Stomach (tissue), 19 donors: ENCODE data around the gene ERP29. TPM values are rescaled to one million over a fixed set of nuclear protein-coding genes. Genes with fewer than 3 reads are reported as not detected.

ENCODE experiments used
- DNase-seq, 2 donors: peaks; one replicate each; pipeline versions ENCODE4 v3.0.0 to v3.0.0-alpha.2; 2013 to 2019
- H3K27ac ChIP-seq, 5 donors: fragments of 200-600 bp in 4 of 5; sonication (generic) in 4 of 5; one replicate each; pipeline ENCODE4 v1.5.1; 2013 to 2019; ENCODE audit warnings: mild to moderate bottlenecking in 1 of 5, moderate library complexity in 1 of 5
- H3K27me3 ChIP-seq, 3 donors: fragments of 200-600 bp; sonication (generic); one replicate each; pipeline ENCODE4 v1.5.1; 2017 to 2019; ENCODE audit warnings: mixed run types in 1 of 3
- H3K36me3 ChIP-seq, 4 donors: fragments of 200-600 bp; sonication (generic); 1 replicate in 3 of 4; 2 replicates in 1 of 4; pipeline ENCODE4 v1.5.1; 2016 to 2019
- H3K4me1 ChIP-seq, 4 donors: fragments of 200-600 bp; sonication (generic); one replicate each; pipeline ENCODE4 v1.5.1; 2016 to 2019
- H3K4me3 ChIP-seq, 4 donors: fragments of 200-600 bp; sonication (generic) in 3 of 4; one replicate each; pipeline ENCODE4 v1.5.1; 2016 to 2019; ENCODE audit warnings: mild to moderate bottlenecking in 1 of 4
- H3K9me3 ChIP-seq, 4 donors: fragments of 200-600 bp; sonication (generic); one replicate each; pipeline ENCODE4 v1.5.1; 2016 to 2019
- EP300 ChIP-seq: sonication (generic); formaldehyde crosslinking; IDR thresholded peaks from one replicate; pipeline ENCODE4 v1.6.1; 2017; ENCODE audit warnings: antibody characterized with exemption
- POLR2A ChIP-seq, 4 donors: fragments of 450-650 bp; IDR thresholded peaks; one replicate each; pipeline ENCODE4 v1.6.1; 2016; ENCODE audit warnings: antibody characterized with exemption in 4 of 4, control low read depth in 2 of 4, mild to moderate bottlenecking in 1 of 4, moderate library complexity in 1 of 4
- POLR2AphosphoS5 ChIP-seq, 3 donors: sonication (generic); formaldehyde crosslinking; IDR thresholded peaks; one replicate each; pipeline ENCODE4 v1.6.1; 2016; ENCODE audit warnings: antibody characterized with exemption in 3 of 3
- WGBS, 5 donors: extraction: QIAGEN DNeasy Blood & Tissue Kit in 3 of 5; methylation state at CpG; one replicate each; pipeline versions ENCODE4 v1.1.5 to v1.1.7; 2013 to 2018; 5-methylcytosine and 5-hydroxymethylcytosine counted together
- intact Hi-C: fragments of 100-400 bp; cut with DNase I; formaldehyde crosslinking; loops from one replicate; pipeline ENCODE4 v1.15.1; 2023; ENCODE audit warnings: low total_unique reads
- long read RNA-seq, 10 donors: transcript quantifications; one replicate each; lab custom pipeline, GENCODE V29; 2026
- polyA plus RNA-seq, 3 donors: library from polyadenylated mRNA; stranded (reverse); fragments of 200-250 nt; gene quantifications; one replicate each; pipeline ENCODE4 v1.2.3, GENCODE V29; 2013
- total RNA-seq, 5 donors: library from RNA; depleted of rRNA; stranded (reverse); fragments of >200 nt; gene quantifications; one replicate each; pipeline versions ENCODE4 v1.1.0 to v1.2.3, GENCODE V29; 2014 to 2016
- TF ChIP-seq, protein P1 (sequence below), 7 experiments: fragments of 450-650 bp in 4 of 7; fragments of 200-600 bp in 3 of 7; sonication (generic) in 3 of 7; IDR thresholded peaks; one replicate each; pipeline ENCODE4 v1.5.1; 2016 to 2019; ENCODE audit warnings: antibody characterized with exemption in 7 of 7, control low read depth in 2 of 7, mild to moderate bottlenecking in 1 of 7
- donor health status: healthy with polysubstance abuse.
- donor health status: Bipolar disorder and iron deficiency.
- donor health status: healthy.

The ERP29 gene
- 10 to 100 TPM in 4 of 5 donors, 1 to 10 TPM in 1; 9.8 to 55.8 (median 37.7) TPM for total RNA-seq
- polyA plus RNA-seq: 100 to 1,000 TPM; 105 to 140 (median 115) TPM
- long read RNA-seq, donor 1, transcript ERP29-201 (3 exons, 1,735 nt): major isoform, 27 of 30 reads
- long read RNA-seq, donor 1, partial matches to known transcripts: 0 of 30 reads
- long read RNA-seq, donor 1, other reads (novel, unspliced or antisense): 0 of 30 reads
- long read RNA-seq, donor 2, transcript ERP29-202 (2 exons, 1,333 nt): minor isoform, 10 of 80 reads
- long read RNA-seq, donor 2, transcript ERP29-201 (3 exons, 1,735 nt): major isoform, 65 of 80 reads
- long read RNA-seq, donor 2, partial matches to known transcripts: 5 of 80 reads
- long read RNA-seq, donor 2, other reads (novel, unspliced or antisense): 0 of 80 reads
- long read RNA-seq, donor 3, transcript ERP29-201 (3 exons, 1,735 nt): major isoform, 33 of 37 reads
- long read RNA-seq, donor 3, partial matches to known transcripts: 0 of 37 reads
- long read RNA-seq, donor 3, other reads (novel, unspliced or antisense): 0 of 37 reads
- long read RNA-seq, donor 4, transcript ERP29-201 (3 exons, 1,735 nt): major isoform, 8 of 8 reads
- long read RNA-seq, donor 4, partial matches to known transcripts: 0 of 8 reads
- long read RNA-seq, donor 4, other reads (novel, unspliced or antisense): 0 of 8 reads
- long read RNA-seq, donor 5, transcript ERP29-202 (2 exons, 1,333 nt): minor isoform, 7 of 65 reads
- long read RNA-seq, donor 5, transcript ERP29-201 (3 exons, 1,735 nt): major isoform, 58 of 65 reads
- long read RNA-seq, donor 5, partial matches to known transcripts: 0 of 65 reads
- long read RNA-seq, donor 5, other reads (novel, unspliced or antisense): 0 of 65 reads
- long read RNA-seq, donor 6, transcript ERP29-201 (3 exons, 1,735 nt): major isoform, 115 of 174 reads
- long read RNA-seq, donor 6, transcript ERP29-202 (2 exons, 1,333 nt): minor isoform, 18 of 174 reads
- long read RNA-seq, donor 6, partial matches to known transcripts: 40 of 174 reads
- long read RNA-seq, donor 6, other reads (novel, unspliced or antisense): 0 of 174 reads
- long read RNA-seq, donor 7, transcript ERP29-202 (2 exons, 1,333 nt): minor isoform, 14 of 69 reads
- long read RNA-seq, donor 7, transcript ERP29-201 (3 exons, 1,735 nt): major isoform, 55 of 69 reads
- long read RNA-seq, donor 7, partial matches to known transcripts: 0 of 69 reads
- long read RNA-seq, donor 7, other reads (novel, unspliced or antisense): 0 of 69 reads
- long read RNA-seq, donor 8, transcript ERP29-202 (2 exons, 1,333 nt): minor isoform, 5 of 132 reads
- long read RNA-seq, donor 8, transcript ERP29-201 (3 exons, 1,735 nt): major isoform, 72 of 132 reads
- long read RNA-seq, donor 8, partial matches to known transcripts: 55 of 132 reads
- long read RNA-seq, donor 8, other reads (novel, unspliced or antisense): 0 of 132 reads
- long read RNA-seq, donor 9, transcript ERP29-201 (3 exons, 1,735 nt): major isoform, 57 of 59 reads
- long read RNA-seq, donor 9, partial matches to known transcripts: 0 of 59 reads
- long read RNA-seq, donor 9, other reads (novel, unspliced or antisense): 0 of 59 reads
- long read RNA-seq, donor 10, transcript ERP29-201 (3 exons, 1,735 nt): major isoform, 28 of 32 reads
- long read RNA-seq, donor 10, partial matches to known transcripts: 0 of 32 reads
- long read RNA-seq, donor 10, other reads (novel, unspliced or antisense): 0 of 32 reads

DNA sequence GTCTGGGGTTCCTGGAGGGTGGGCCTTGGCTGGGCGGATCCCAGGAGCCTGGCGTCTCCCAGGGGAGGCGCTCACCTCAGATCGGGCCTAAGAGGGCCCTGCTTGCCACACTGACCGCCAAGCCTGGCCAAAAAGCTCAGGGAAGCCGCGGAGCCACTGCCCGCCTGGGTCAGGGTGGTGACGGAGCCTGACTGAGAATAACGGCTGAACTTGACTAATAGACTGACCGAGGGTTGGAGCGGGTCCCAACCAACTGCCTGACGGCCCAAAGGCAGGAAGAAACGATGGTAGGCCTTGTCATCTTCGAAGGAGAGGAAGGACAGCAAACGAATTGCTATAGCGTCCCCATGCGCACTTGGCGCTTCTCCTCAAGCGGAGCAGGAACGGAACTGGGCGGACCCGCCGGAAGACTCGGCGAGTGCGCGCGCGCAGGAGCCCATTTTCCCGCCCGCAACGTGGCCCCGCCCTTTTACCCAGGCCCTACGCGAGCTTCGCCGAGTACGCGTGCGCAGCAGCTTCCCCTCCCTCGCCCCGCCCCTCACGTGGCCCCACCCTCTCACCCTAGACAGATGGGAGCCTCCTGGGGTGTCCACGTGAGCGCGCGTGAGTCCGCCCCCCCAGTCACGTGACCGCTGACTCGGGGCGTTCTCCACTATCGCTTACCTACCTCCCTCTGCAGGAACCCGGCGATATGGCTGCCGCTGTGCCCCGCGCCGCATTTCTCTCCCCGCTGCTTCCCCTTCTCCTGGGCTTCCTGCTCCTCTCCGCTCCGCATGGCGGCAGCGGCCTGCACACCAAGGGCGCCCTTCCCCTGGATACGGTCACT lies at the start of gene ERP29, which contains the start of gene TMEM116:
ERP29 (plus strand) TSS at position 652 of the 826 bp plus-strand sequence; CDS start at position 692, 40 bp downstream.
TMEM116 (minus strand) TSS at position 391 of the 826 bp plus-strand sequence. CDS start 7,895 bp downstream, outside the sequence.
- 0 to 1% (median 0%) methylated on average over 54 to 67 of the region's 67 CpGs for WGBS, 5 donors

DNA sequence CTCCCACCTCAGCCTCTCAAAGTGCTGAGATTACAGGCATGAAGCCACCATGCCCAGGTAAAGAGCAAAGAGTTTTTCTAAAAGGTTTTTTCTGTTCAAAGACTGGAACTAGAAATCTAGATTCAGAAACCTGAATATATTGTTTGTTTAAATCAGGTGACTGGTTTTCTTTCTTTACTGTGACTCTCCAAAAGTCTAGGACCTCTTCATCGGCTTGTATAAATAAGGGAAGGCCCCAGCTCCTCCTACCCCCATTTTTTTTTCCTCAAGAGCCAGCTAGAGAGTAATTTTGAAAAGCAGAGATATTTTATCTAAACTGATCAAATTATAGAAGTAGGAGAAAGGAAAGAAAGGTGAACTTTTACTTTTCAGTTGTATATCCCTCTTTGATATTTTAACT lies 48.3 kb upstream of the ERP29 start:
- Histone ChIP-seq H3K27me3 (no peaks in the 10 kb centered on the region), H3K36me3 (peaks cover 0 to 22% (median 6%) of the 10 kb centered on the region in 4 donors), H3K27ac (no peak overlapping the region), H3K9me3 (peaks cover 0 to 5% (median under 1%) of the 10 kb centered on the region in 4 donors), H3K4me3 (no peak overlapping the region), H3K4me1 (no peaks in the 10 kb centered on the region)
- intact Hi-C loops: no loop called here
- TF ChIP-seq POLR2A (IDR thresholded peaks at IDR 0.05): no peak
- TF ChIP-seq, protein P1, sequence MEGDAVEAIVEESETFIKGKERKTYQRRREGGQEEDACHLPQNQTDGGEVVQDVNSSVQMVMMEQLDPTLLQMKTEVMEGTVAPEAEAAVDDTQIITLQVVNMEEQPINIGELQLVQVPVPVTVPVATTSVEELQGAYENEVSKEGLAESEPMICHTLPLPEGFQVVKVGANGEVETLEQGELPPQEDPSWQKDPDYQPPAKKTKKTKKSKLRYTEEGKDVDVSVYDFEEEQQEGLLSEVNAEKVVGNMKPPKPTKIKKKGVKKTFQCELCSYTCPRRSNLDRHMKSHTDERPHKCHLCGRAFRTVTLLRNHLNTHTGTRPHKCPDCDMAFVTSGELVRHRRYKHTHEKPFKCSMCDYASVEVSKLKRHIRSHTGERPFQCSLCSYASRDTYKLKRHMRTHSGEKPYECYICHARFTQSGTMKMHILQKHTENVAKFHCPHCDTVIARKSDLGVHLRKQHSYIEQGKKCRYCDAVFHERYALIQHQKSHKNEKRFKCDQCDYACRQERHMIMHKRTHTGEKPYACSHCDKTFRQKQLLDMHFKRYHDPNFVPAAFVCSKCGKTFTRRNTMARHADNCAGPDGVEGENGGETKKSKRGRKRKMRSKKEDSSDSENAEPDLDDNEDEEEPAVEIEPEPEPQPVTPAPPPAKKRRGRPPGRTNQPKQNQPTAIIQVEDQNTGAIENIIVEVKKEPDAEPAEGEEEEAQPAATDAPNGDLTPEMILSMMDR (IDR thresholded peaks at IDR 0.05): no peak
- TF ChIP-seq POLR2AphosphoS5 (IDR thresholded peaks at IDR 0.05): no peak
- TF ChIP-seq EP300: no peak
- 40 to 68% (median 55%) methylated on average over 1 of the region's 1 CpG for WGBS, 5 donors
- no peak for DNase-seq

More for the DNA sequence above, at the start of gene ERP29, which contains the start of gene TMEM116:
- intact Hi-C loops: no loop called here
- Histone ChIP-seq H3K4me1 (peaks cover 26 to 74% (median 55%) of the 10 kb centered on the region in 4 donors), H3K4me3 (peak within 1 kb of the TSS; percentile 91 to 99 (median 95)), H3K9me3 (no peaks in the 10 kb centered on the region), H3K27ac (peak within 1 kb of the TSS; percentile 95 to 100 (median 99)), H3K27me3 (no peaks in the 10 kb centered on the region), H3K36me3 (peaks cover 6 to 23% (median 17%) of the 10 kb centered on the region in 4 donors)
- TF ChIP-seq, protein P1 (IDR thresholded peaks at IDR 0.05): peak in 5 of 7 experiments; percentile 45 to 76 (median 71)
- peak; percentile 79 to 98 (median 98) for TF ChIP-seq POLR2AphosphoS5 (IDR thresholded peaks at IDR 0.05)
- peak in 2 of 4 donors; percentile 58 to 90 for TF ChIP-seq POLR2A (IDR thresholded peaks at IDR 0.05)
- TF ChIP-seq EP300: no peak
- peak; percentile 100 for DNase-seq

DNA sequence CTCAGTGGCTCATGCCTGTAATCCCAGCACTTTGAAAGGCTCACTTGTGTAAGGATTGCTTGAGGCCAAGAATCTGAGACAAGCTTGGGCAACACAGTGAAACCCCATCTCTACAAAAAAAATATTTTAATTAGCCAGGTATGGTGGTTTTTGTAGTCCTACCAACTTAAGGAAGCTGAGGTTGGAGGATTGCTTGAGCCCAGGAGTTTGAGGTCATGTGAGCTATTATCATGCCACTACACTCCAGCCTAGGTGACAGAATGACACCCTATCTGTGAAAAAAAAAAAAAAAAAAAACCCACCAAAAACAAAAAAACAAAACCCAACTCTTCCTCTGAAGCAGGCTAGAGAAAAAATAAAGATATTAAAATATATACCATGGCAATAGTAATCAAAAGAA lies 41.4 kb upstream of the ERP29 start:
- H3K4me3 ChIP-seq: no peak overlapping the region
- intact Hi-C loops: no loop called here
- TF ChIP-seq EP300: no peak
- TF ChIP-seq, protein P1 (IDR thresholded peaks at IDR 0.05): no peak
- no peak for TF ChIP-seq POLR2A (IDR thresholded peaks at IDR 0.05)
- TF ChIP-seq POLR2AphosphoS5 (IDR thresholded peaks at IDR 0.05): no peak
- no peaks in the 10 kb centered on the region for H3K27me3 ChIP-seq
- H3K27ac ChIP-seq: no peak overlapping the region
- H3K4me1 ChIP-seq: no peaks in the 10 kb centered on the region
- H3K36me3 ChIP-seq: peaks cover 0 to 14% (median 5%) of the 10 kb centered on the region in 4 donors
- peaks cover 0 to 21% (median 15%) of the 10 kb centered on the region in 4 donors for H3K9me3 ChIP-seq
- no peak for DNase-seq
